Measurements from ENCODE around the gene INF2.
A peak's percentile ranks its signal among the peaks of the same experiment; 100 is the strongest.

The INF2 gene

GRCh38 chr14:104691546-104692260 lies 2.3 kb downstream of the INF2 start:
- Mint-ChIP-seq H3K4me1 (peaks cover 25% of the 10 kb centered on the region), H3K4me3 (peak overlapping the region; percentile 72 to 81 (median 81)), H3K27me3 (ENCODE audit: low read depth) (no peaks in the 10 kb centered on the region), H3K9me3 (no peaks in the 10 kb centered on the region), H3K27ac (no peak overlapping the region), H3K36me3 (ENCODE audit: low read depth) (no peaks in the 10 kb centered on the region)
- TF ChIP-seq CTCF (IDR thresholded peaks at IDR 0.05; ENCODE audit: unreplicated experiment in 3 of 3): no peak

GRCh38 chr14:104692261-104692938 lies 3.0 kb downstream of the INF2 start:
- Mint-ChIP-seq H3K4me1 (peaks cover 26% of the 10 kb centered on the region), H3K9me3 (no peaks in the 10 kb centered on the region), H3K27ac (no peak overlapping the region), H3K27me3 (ENCODE audit: low read depth) (no peaks in the 10 kb centered on the region), H3K36me3 (ENCODE audit: low read depth) (no peaks in the 10 kb centered on the region), H3K4me3 (no peak overlapping the region)
- no peak for TF ChIP-seq CTCF (IDR thresholded peaks at IDR 0.05; ENCODE audit: unreplicated experiment in 3 of 3)

GRCh38 chr14:104692939-104693315 lies 3.5 kb downstream of the INF2 start:
- no peak for TF ChIP-seq CTCF (IDR thresholded peaks at IDR 0.05; ENCODE audit: unreplicated experiment in 3 of 3)
- no peak overlapping the region for H3K27ac Mint-ChIP-seq
- peaks cover 28% of the 10 kb centered on the region for H3K4me1 Mint-ChIP-seq
- no peaks in the 10 kb centered on the region for H3K36me3 Mint-ChIP-seq (ENCODE audit: low read depth)
- no peaks in the 10 kb centered on the region for H3K9me3 Mint-ChIP-seq
- no peak overlapping the region for H3K4me3 Mint-ChIP-seq
- no peaks in the 10 kb centered on the region for H3K27me3 Mint-ChIP-seq (ENCODE audit: low read depth)

GRCh38 chr14:104693482-104694431 lies 4.3 kb downstream of the INF2 start:
- H3K27me3 Mint-ChIP-seq (ENCODE audit: low read depth): no peaks in the 10 kb centered on the region
- no peak for TF ChIP-seq CTCF (IDR thresholded peaks at IDR 0.05; ENCODE audit: unreplicated experiment in 3 of 3)
- no peaks in the 10 kb centered on the region for H3K36me3 Mint-ChIP-seq (ENCODE audit: low read depth)
- no peaks in the 10 kb centered on the region for H3K9me3 Mint-ChIP-seq
- peak overlapping the region in 1 of 3 experiments; percentile 65 for H3K27ac Mint-ChIP-seq
- peak overlapping the region in 2 of 3 experiments; percentile 13 to 28 for H3K4me3 Mint-ChIP-seq
- peaks cover 28% of the 10 kb centered on the region for H3K4me1 Mint-ChIP-seq

GRCh38 chr14:104694475-104694950 lies 5.1 kb downstream of the INF2 start:
- Mint-ChIP-seq H3K9me3 (no peaks in the 10 kb centered on the region), H3K4me1 (peaks cover 33% of the 10 kb centered on the region), H3K4me3 (peak overlapping the region in 2 of 3 experiments; percentile 13 to 28), H3K27me3 (ENCODE audit: low read depth) (peaks cover 4% of the 10 kb centered on the region), H3K36me3 (ENCODE audit: low read depth) (no peaks in the 10 kb centered on the region), H3K27ac (peak overlapping the region in 2 of 3 experiments; percentile 65 to 79)
- no peak for TF ChIP-seq CTCF (IDR thresholded peaks at IDR 0.05; ENCODE audit: unreplicated experiment in 3 of 3)
